ENCODE measurements around the gene PPP1R13L. TPM values are rescaled to one million over a fixed set of nuclear protein-coding genes. Genes with fewer than 3 reads are reported as not detected.
"Not testable (repeated sequence)": the region's sequence is repeated elsewhere in the genome, so short reads cannot be mapped to it uniquely, and the experiment has no call there.

The PPP1R13L gene
- total RNA-seq, 2 donors from 2014 or later = 3.4 to 4.5 TPM

DNA sequence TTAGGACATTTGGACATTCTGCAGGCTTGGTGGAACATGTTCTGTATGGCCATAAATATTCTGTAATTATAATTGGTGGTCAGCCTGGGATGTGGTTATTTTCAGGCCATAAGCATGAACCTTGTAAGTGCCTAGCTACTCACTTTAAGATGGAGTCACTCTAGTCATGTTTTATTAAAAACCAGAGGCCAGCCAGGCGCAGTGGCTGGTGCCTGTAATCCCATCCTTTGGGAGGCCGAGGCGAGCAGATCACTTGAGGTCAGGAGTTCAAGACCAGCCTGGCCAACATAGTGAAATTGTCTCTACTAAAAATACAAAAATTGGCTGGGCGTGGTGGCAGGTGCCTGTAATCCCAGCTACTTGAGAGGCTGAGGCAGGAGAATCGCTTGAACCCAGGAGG lies 2.7 kb upstream of the PPP1R13L start:
- H3K36me3 Mint-ChIP-seq (ENCODE audit: low read depth); H3K9me3 ChIP-seq (ENCODE audit: control insufficient read depth, low read length, poor library complexity, severe bottlenecking); H3K27ac Mint-ChIP-seq; DNase-seq; ATAC-seq: not testable (repeated sequence)
- H3K4me1 Mint-ChIP-seq = peaks cover 28% of the 10 kb centered on the region
- peaks cover 26% of the 10 kb centered on the region for H3K27me3 Mint-ChIP-seq
- H3K4me3 Mint-ChIP-seq = peak overlapping the region; percentile 28

DNA sequence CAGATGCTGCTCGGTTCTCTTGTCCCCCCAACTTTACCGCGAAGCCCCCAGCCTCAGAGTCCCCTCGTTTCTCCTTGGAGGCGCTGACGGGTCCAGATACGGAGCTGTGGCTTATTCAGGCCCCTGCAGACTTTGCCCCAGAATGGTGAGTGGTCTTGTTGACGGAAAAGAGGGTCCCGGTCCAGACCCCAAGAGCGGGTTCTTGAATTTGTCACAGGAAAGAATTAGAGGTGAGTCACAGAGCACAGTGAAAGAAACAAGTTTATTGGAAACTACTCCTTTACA lies 2.2 kb upstream of the PPP1R13L start:
- peak overlapping the region; percentile 100 for H3K4me3 Mint-ChIP-seq

DNA sequence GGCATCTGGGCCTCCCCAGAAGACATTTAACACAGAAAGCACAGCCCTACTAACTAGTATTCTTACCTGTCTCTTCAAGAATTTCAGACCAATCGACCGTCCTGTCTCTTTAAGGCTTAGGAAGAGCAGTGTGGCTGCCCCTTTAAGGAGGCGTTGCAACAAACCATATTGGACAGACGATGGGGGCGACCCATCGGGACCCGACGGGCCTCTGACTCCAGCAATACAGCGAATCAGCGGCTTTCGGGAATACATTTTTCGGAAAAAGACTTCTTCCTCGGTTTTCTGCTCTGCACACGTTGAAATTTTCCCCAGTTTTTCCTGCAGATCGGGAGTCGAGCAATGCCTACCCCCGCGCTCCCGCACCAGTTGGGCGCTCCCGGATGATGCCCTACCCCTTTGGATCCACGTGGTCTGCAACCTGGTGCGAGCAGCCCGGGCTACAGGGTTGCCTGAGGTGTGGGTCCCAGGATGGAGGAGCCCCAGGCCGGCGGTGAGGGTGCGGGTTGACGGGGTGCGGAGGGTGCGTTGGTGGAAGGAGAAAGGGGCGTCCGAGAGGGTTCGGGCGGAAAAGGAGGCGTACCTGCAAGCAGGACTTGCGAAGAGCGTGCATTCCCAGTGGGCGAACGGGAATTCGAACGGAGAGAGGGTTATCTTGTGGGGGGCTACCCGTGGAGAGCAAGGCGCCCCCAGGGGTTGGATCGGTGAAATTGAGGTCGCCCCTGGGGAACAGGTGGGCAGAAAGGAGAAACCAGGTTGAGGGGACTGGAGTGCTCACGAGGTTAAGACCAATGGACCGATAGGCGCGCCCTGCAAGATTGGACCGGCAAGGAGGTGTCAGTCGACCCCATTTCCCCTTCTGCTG lies 1.6 kb upstream of the PPP1R13L start, which contains the start of gene POLR1G:
Gene POLR1G, plus strand, starts transcription at position 419 of the 865 bp plus-strand sequence. Its CDS starts 53 bp downstream, at position 472.
- ATAC-seq = peak; percentile 83
- H3K36me3 Mint-ChIP-seq (ENCODE audit: low read depth) = peaks cover 10% of the 10 kb centered on the region
- H3K4me3 Mint-ChIP-seq = peak within 1 kb of the TSS; percentile 100
- peaks cover 28% of the 10 kb centered on the region for H3K4me1 Mint-ChIP-seq
- H3K27me3 Mint-ChIP-seq = peaks cover 26% of the 10 kb centered on the region
- DNase-seq = peak; percentile 54 to 61 (median 58)
- no peaks in the 10 kb centered on the region for H3K9me3 ChIP-seq (ENCODE audit: control insufficient read depth, low read length, poor library complexity, severe bottlenecking)
- H3K27ac Mint-ChIP-seq = peak within 1 kb of the TSS; percentile 97

More for the DNA sequence above, 2.2 kb upstream of the PPP1R13L start:
- H3K36me3 Mint-ChIP-seq (ENCODE audit: low read depth) = peaks cover 10% of the 10 kb centered on the region
- H3K9me3 ChIP-seq (ENCODE audit: control insufficient read depth, low read length, poor library complexity, severe bottlenecking) = no peaks in the 10 kb centered on the region
- peaks cover 28% of the 10 kb centered on the region for H3K4me1 Mint-ChIP-seq
- ATAC-seq (no peak), DNase-seq (no peak)
- peaks cover 26% of the 10 kb centered on the region for H3K27me3 Mint-ChIP-seq
- H3K27ac Mint-ChIP-seq = peak overlapping the region; percentile 97

DNA sequence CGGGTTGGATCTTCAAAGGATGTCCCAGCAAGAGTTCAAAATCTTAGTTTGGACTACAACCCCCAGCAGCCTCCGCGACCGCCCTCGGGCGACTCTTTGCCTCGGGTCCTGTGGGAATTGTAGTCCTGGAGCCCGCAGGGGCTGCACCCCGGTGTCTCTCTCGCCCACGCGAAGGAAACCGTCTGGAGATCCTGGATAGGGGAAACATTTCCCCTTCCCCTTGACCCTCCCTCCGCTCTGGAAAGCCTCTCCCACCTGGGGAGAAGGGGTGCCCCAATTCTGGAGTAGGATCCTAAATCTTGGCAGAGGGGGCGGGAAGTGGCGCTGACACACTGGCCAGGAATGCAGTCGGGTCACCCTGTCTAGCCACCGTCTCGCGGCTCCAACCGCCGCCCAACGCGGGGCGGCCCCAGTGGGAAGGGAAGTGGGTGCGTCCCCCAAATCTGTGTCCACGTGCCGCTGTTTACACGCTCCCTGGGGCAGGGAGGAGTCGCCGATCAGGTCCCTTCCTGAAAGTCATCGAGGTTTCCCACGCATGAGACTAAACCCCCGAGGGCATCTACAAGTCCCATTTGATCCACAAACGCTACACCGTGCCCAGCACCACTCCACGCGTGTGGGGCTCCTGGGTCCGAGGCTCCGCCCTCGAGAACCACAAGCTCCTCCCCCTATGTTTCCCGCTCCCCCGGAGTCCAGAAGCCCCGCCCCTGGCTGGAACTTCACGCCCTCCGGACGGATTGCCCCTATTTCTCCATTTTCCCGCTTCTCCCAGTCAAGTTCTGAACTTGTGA lies 761 bp upstream of the PPP1R13L start:
- H3K27me3 Mint-ChIP-seq = peaks cover 26% of the 10 kb centered on the region
- H3K4me3 Mint-ChIP-seq = peak overlapping the region; percentile 100
- H3K36me3 Mint-ChIP-seq (ENCODE audit: low read depth) = peaks cover 10% of the 10 kb centered on the region
- H3K9me3 ChIP-seq (ENCODE audit: control insufficient read depth, low read length, poor library complexity, severe bottlenecking) = no peaks in the 10 kb centered on the region
- DNase-seq = peak; percentile 68 to 78 (median 70)
- H3K4me1 Mint-ChIP-seq = peaks cover 28% of the 10 kb centered on the region
- peak; percentile 73 for ATAC-seq
- H3K27ac Mint-ChIP-seq = peak overlapping the region; percentile 97

DNA sequence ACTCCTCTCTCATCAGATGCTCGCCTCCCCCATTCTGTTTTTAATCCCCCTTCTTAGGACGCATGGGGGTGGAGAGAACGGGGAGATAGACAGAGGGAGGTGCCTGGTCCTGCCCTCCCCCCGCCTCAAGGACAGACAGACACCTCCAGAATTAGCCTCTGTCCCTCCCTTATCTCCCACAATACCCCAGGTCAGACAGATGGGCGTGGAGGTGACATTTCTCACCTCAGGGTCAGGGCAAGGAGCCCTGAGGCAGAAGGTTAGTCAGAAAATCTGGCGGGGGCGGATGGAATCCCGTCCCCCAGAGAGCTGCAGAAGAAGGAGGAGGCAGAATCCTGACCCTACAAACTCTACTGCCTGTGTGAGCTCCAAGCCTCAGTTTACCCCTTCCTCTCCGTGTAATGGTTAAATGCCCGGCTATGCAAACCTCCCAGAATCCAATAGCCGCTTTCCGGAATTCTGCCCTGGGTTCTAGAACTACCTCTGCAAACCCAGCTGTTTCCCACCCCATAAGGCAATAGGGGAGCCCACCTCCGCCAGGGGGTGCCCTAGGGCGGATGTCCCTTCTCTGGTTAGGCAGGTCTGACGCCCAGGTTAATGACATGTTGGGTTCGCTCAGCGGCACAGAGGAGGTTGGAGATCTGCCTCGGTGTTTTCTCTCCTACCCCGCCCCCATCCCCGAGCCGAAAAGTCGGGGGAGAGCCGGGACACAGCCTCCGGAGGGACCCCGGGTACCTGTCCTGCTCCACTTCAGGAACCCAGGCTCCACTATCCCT lies 900 bp downstream of the PPP1R13L start:
- DNase-seq = peak in 2 of 3 donors; percentile 29 to 57
- Mint-ChIP-seq H3K27ac (no peak overlapping the region), H3K27me3 (peaks cover 26% of the 10 kb centered on the region), H3K4me1 (peaks cover 25% of the 10 kb centered on the region), H3K36me3 (ENCODE audit: low read depth) (peaks cover 7% of the 10 kb centered on the region), H3K4me3 (peak overlapping the region; percentile 100)
- no peak for ATAC-seq
- no peaks in the 10 kb centered on the region for H3K9me3 ChIP-seq (ENCODE audit: control insufficient read depth, low read length, poor library complexity, severe bottlenecking)

DNA sequence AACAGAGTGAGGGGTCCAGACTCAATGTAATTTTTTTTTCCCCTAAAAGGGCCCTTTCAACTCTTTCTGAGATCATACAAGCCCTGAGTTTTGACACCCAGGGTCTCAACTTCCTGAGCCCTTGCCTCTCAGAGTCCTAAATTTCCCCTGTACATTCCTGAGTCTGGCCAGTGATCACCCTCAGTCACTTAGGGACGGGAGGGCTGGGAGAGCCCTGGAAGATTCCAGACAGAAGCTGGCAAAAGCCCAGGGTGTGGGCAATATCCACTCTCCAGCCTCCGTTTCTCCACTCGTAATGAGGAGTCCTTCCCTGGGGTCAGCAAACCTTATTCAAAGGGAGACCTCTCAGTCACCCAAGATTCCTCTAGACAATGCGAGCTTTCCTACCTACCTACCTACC lies 1.6 kb downstream of the PPP1R13L start:
- no peaks in the 10 kb centered on the region for H3K9me3 ChIP-seq (ENCODE audit: control insufficient read depth, low read length, poor library complexity, severe bottlenecking)
- ATAC-seq (no peak), DNase-seq (no peak)
- peaks cover 31% of the 10 kb centered on the region for H3K27me3 Mint-ChIP-seq
- no peak overlapping the region for H3K27ac Mint-ChIP-seq
- H3K4me1 Mint-ChIP-seq = peaks cover 26% of the 10 kb centered on the region
- H3K36me3 Mint-ChIP-seq (ENCODE audit: low read depth) = peaks cover 3% of the 10 kb centered on the region
- H3K4me3 Mint-ChIP-seq = no peak overlapping the region

DNA sequence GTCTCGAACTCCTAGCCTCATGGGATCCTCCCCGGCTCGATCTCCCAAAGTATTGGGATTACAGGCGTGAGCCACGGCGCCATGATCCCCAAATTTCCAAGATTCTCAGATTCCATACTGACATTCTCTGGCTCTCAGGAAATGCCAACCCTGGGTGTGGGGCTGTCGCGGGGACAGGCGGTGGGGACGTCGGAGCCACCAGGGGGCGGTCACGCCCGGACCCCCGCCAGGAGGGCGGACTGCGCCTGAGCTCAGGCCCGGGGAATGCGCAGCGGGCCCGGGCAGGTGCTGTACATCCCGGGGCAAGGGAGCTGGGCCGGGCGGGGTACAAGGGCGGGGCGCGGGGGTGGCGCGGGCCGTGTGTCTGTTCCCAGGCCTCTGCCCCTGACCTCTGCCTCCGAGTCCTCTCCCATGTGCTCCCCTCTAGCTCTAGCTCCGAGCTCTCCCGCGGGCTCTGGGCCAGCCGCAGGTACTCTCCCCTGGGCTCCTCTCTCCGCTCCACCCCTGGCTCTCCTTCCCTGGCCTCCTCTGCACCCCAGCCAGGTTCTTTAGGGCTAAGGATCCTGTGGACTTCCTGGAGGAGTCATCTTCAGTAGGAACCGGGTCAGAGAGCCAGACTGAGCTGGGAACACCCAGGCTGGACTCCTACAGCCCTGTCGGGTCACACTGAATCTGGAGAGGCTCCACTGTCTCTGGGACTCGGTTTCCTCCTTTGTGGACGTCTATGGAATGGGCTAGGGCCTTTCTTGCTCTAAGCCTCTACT lies 2.4 kb downstream of the PPP1R13L start:
- Mint-ChIP-seq H3K4me3 (no peak overlapping the region), H3K27me3 (peaks cover 34% of the 10 kb centered on the region), H3K27ac (no peak overlapping the region), H3K4me1 (peaks cover 24% of the 10 kb centered on the region), H3K36me3 (ENCODE audit: low read depth) (peaks cover 3% of the 10 kb centered on the region)
- no peaks in the 10 kb centered on the region for H3K9me3 ChIP-seq (ENCODE audit: control insufficient read depth, low read length, poor library complexity, severe bottlenecking)
- no peak for ATAC-seq
- DNase-seq = no peak

DNA sequence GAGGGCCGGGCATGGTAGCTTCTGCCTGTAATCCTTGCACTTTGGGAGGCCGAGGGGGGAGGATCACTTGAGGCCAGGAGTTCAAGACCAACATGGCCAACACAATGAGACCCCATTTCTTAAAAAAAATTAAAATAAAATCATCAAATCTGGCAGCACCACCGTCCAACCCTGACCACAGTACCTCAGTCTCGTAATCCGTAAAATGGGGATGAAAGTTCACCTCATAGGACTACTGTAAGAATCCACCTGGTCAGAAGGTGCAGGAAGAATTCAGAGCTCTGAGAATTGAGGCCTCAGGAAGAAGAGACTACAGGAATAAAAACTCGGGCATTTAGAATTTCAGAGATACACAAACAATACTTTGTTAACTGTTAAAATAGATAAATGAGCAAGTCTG lies 3.1 kb downstream of the PPP1R13L start:
- H3K9me3 ChIP-seq (ENCODE audit: control insufficient read depth, low read length, poor library complexity, severe bottlenecking) = no peaks in the 10 kb centered on the region
- DNase-seq (no peak), ATAC-seq (no peak)
- H3K4me1 Mint-ChIP-seq = peaks cover 23% of the 10 kb centered on the region
- peaks cover 36% of the 10 kb centered on the region for H3K27me3 Mint-ChIP-seq
- no peak overlapping the region for H3K27ac Mint-ChIP-seq
- no peak overlapping the region for H3K4me3 Mint-ChIP-seq
- peaks cover 3% of the 10 kb centered on the region for H3K36me3 Mint-ChIP-seq (ENCODE audit: low read depth)

DNA sequence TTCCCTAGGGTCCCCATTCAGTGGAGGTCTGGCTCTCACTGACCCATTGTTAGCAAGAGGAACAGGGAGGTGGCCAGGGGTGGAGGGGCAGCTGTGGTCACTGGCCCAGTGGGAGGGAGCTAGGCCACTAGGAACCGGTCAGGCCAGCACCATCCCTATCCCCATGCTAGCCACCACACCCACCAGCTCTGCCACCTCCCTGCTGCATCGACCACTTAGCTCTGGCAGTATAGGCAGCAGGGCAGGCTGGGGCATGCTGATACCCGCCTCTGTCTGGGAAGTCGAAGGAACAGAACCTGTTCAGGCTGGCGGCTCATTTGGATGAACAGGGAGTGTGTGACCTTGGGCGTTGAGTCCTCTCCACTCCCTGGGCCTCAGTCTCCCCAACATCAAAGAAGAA lies 4.7 kb downstream of the PPP1R13L start:
- ATAC-seq (no peak), DNase-seq (no peak)
- Mint-ChIP-seq H3K27ac (no peak overlapping the region), H3K4me1 (peaks cover 15% of the 10 kb centered on the region), H3K27me3 (peaks cover 35% of the 10 kb centered on the region), H3K36me3 (ENCODE audit: low read depth) (no peaks in the 10 kb centered on the region), H3K4me3 (no peak overlapping the region)
- H3K9me3 ChIP-seq (ENCODE audit: control insufficient read depth, low read length, poor library complexity, severe bottlenecking) = no peaks in the 10 kb centered on the region

DNA sequence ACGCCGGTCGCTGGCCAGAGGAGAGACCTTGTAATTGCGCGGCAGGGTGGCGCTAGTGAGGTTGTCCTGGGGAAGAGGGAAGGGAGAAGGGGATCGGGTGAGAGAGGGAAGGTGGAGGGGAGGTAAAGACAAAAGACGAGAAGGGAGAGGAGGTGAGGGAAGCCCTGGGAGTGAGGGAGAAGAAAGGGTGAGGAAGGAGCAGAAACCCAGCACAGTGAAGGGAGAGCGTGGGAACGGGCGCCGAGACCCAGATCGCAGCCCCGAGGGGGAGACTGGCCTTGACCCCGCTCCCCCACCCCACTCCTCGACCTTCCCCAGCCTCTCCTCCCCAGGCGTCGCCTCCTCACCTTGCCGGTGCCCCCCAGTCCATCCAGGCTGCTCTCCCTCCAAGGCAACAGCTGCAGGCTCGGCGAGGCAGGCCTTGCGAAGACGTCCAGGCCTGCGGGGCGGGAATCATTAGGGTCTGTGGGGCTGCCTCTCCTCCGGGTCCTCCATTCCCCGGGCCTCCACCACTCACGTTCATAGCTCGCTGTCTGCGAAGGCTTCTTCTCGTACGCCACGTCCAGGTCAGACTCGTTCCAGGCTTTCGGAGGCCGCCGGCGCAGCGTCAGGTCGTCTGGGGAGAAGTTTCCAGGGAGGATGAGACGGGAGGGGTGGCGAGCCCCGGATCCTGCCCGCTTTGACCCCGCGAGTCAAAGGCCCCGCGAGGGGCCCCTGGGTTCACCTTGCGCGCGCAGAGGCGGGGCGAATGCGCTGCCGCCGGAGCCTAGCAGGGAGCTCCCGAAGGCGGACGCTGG lies 8.8 kb downstream of the PPP1R13L start:
- no peak for ATAC-seq
- H3K27ac Mint-ChIP-seq = peak overlapping the region; percentile 4
- H3K36me3 Mint-ChIP-seq (ENCODE audit: low read depth) = no peaks in the 10 kb centered on the region
- DNase-seq = no peak
- peaks cover 9% of the 10 kb centered on the region for H3K4me1 Mint-ChIP-seq
- no peaks in the 10 kb centered on the region for H3K9me3 ChIP-seq (ENCODE audit: control insufficient read depth, low read length, poor library complexity, severe bottlenecking)
- peaks cover 10% of the 10 kb centered on the region for H3K27me3 Mint-ChIP-seq
- no peak overlapping the region for H3K4me3 Mint-ChIP-seq

DNA sequence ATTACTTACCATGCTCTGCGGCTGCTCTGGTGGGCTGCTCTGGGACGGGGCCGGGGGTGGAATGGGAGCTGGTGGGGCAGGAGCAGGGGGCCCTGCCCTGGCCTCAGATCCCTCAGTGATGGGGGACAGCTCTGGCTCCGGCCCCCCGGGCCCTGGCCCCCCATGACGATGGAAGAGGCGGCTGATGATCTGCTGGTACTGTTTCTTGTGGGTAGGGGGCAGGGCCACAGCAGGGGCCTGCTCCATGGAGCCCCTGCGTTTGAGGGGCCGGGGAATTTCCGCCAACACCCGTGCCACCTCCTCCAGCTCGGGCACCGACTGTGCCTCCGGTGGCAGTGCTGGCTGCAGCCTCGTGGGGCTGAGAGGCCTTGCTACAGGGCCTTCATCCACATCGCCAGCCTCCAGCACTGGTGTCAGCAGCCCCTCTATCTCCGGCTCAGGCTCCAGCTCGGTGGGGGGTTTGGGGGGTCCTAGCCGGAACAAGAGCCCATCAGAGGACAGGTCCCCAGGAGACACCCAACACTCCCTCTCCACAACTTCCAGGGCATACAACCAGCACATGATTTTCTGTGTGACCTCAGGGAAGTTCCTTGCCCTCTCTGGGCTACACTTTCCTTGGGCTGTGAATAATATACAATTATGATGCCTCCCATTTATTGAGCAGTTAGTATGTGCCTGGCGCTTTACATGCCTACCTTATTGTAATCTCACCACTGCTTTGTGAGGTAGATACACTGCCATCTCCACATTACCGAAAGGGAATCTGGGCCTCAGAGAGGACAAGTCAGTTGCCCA lies 12.8 kb downstream of the PPP1R13L start:
- Mint-ChIP-seq H3K27me3 (no peaks in the 10 kb centered on the region), H3K27ac (no peak overlapping the region), H3K36me3 (ENCODE audit: low read depth) (no peaks in the 10 kb centered on the region), H3K4me3 (no peak overlapping the region), H3K4me1 (peaks cover 5% of the 10 kb centered on the region)
- no peaks in the 10 kb centered on the region for H3K9me3 ChIP-seq (ENCODE audit: control insufficient read depth, low read length, poor library complexity, severe bottlenecking)
- no peak for ATAC-seq
- no peak for DNase-seq
